CD4-positive, alpha-beta T cell treated with Interferon alpha-2 for 1 hour (primary cell): ENCODE data around the gene SLC35E3.
A peak's percentile ranks its signal among the peaks of the same experiment; 100 is the strongest.

Experiments
- DNase-seq, 2 donors: peaks; one replicate each; pipeline ENCODE4 v3.0.0-alpha.2; 2020 to 2022

SLC35E3 gene

GRCh38 chr12:68771223-68771925 lies 25.4 kb downstream of the SLC35E3 start:
- no peak for DNase-seq

DNA sequence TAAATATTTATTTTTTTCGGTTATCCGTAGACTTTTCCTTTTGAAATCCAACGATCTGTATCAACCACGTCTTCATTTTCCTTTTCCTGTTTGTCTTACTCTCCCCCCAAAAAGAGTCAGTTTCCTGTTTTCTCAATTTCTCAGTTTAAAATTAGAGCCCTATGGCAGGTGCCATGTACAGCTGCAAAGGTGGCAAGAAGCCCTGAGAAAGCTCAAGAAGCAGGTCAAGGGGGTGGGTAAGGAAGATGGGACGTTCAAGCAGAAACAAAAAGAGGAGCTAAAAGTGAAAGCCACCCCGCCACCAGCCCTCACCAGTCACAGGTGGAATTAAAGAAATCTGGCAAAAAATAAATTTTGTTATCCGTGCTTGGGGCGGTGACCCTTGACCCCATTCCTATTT lies 26.7 kb downstream of the SLC35E3 start:
- no peak for DNase-seq

- no peak for DNase-seq
Observed at GRCh38 chr12:68773582-68773981, 27.6 kb downstream of the SLC35E3 start.

DNA sequence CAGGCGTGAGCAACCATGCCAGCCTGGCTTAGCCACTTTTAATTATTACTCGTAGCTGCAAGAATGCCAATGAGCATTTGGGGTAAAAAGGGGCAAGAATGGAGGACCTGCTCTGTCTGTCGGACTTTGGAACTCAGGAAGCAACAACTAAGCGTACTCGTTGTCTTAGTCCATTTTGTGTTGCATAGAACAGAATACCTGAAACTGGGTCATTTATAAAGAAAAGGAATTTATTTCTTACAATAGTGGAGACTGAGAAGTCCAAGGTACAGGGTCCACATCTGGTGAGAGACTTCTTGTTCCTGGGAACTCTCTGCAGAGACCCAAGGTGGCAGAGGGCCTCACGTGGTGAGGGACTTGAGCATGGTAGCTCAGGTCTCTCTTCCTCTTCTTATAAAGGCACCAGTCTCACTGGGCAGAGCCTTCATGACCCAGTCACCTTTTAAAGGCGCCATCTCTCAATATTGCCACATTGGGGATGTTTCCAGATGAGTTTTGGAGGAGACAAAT lies 29.2 kb downstream of the SLC35E3 start:
- DNase-seq = no peak

- DNase-seq = no peak
Observed at GRCh38 chr12:68776976-68777610, 31.1 kb downstream of the SLC35E3 start.

GRCh38 chr12:68779280-68779679 lies 33.3 kb downstream of the SLC35E3 start:
- DNase-seq = no peak

- no peak for DNase-seq
Observed at GRCh38 chr12:68780731-68781130, 34.8 kb downstream of the SLC35E3 start.

DNA sequence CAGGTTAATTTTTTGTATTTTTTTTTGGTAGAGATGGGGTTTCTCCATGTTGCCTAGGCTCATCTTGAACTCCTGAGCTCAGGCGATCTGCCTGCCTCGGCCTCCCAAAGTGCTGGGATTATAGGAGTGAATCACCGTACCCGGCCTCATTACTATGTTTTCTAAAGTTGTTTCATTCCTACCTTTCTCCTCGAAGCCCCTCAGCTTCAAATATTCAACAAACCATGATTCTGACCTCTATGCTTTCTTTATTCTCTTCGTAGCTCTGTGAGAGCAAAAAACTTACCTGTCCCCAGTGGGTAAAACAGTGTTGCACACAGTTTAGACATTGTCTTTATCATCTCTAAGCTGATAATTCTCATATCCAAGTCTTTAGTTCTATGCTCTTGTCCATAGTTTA lies 35.8 kb downstream of the SLC35E3 start:
- no peak for DNase-seq

DNA sequence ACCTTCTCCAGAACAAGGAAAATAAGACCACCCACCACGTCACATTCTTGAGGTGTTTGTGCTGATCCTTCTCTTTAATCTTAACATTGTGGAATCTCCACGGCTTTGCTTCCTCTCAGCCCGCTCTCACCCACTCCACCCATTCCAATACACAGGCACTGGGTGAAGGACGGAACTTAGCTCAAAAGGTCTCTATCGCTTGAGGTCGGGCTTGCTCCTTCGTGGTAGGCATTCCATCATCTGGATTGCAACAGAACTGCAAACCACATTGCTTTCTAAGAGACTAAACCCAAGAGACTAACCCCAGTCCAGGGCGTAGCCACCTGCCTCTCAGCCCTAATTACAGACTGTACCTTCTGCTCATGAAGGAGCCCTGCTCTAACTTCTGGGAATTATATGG lies 38.0 kb downstream of the SLC35E3 start:
- DNase-seq = peak in 1 of 2 donors; percentile 21

DNA sequence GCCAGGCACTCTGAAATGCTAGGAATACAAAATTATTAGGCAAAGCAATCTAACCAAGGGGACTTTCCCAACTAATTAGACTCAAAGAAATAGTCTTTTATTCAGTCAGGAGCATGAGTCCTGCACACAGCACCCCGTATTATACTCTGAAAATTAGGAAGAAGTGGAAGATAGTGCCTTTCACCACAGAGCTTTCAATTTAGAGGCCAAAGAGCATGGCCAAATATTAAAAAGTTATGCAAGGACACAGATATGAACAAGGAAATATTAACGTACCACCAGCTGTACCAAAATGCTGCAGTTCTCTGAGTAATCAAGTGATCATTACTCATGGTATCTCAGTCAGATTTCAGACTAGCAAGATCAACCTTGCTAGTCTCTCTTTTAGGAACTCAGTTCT lies 39.4 kb downstream of the SLC35E3 start:
- DNase-seq = no peak

DNA sequence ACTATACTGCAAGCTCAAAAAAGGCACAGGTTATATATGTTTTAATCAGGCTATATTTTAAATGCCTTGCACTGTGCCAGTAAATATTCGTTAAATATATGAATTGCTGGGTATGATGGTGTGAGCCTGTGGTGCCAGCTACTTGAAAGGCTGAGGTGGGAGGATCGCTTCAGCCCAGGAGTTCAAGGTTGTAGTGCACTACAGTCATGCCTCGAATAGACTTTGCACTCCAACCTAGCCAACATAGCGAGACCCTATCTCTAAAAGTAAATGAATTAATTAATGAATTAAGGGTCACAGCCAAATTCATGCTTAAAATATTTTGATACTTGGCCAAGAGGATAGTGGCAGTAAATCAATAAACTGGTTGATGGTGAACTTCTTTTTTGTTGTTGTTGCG lies 39.8 kb downstream of the SLC35E3 start:
- DNase-seq = no peak

- DNase-seq = no peak
Observed at GRCh38 chr12:68786929-68787328, 41.0 kb downstream of the SLC35E3 start.

GRCh38 chr12:68788554-68789143 lies 42.7 kb downstream of the SLC35E3 start:
- DNase-seq = no peak

DNA sequence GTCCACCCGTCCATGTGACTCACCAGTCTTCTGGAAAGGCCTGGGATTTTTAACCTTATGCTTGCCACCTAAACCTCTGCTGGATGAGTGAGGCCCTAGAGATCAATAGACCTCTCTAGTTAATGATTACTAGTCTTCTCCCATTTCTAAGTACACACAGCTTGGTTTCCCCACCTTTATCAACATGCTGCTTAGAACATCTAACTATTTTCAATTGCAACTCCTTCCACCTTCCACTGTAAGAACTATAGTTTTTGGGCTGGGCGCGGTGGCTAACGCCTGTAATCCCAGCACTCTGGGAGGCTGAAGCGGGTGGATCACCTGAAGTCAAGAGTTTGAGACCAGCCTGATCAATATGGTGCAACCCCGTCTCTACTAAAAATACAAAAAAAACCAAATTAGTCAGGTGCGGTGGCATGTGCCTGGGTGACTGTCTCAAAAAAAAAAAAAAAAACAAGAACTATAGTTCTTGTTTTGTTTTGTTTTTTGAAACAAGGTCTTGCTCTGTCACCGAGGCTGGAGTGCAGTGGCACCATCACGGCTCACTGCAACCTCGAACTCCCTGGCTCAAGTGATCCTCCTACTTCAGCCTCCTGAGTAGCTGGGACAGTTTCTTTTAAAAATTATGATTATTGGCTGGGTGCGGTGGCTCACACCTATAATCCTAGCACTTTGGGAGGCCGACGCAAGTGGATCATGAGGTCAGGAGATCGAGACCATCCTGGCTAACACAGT lies 43.3 kb downstream of the SLC35E3 start:
- no peak for DNase-seq

GRCh38 chr12:68790081-68790951 lies 44.3 kb downstream of the SLC35E3 start:
- no peak for DNase-seq

GRCh38 chr12:68790952-68791234 lies 44.9 kb downstream of the SLC35E3 start:
- no peak for DNase-seq

- DNase-seq = no peak
Observed at GRCh38 chr12:68791897-68792481, 46.0 kb downstream of the SLC35E3 start.

DNA sequence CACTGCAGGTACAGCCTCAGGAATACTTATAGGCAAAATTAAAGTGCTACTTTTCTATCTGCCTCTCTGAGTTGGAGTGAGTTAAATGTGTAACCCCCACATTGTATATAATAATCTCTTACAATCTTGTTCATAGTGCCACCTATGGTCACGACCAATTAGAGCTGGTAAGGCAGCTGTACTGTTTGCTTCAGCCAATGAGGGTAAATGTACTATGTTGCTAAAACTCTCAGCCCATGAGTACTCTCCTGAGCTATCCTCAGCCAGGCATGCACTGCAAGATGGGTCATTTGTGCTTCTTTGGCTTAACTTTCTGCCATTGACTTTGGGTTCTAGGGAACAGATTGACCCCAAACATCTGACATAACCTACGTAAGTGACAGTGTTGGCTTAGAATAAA lies 47.0 kb downstream of the SLC35E3 start:
- peak; percentile 45 to 66 for DNase-seq

- DNase-seq = no peak
Observed at GRCh38 chr12:68793436-68793835, 47.5 kb downstream of the SLC35E3 start.

DNA sequence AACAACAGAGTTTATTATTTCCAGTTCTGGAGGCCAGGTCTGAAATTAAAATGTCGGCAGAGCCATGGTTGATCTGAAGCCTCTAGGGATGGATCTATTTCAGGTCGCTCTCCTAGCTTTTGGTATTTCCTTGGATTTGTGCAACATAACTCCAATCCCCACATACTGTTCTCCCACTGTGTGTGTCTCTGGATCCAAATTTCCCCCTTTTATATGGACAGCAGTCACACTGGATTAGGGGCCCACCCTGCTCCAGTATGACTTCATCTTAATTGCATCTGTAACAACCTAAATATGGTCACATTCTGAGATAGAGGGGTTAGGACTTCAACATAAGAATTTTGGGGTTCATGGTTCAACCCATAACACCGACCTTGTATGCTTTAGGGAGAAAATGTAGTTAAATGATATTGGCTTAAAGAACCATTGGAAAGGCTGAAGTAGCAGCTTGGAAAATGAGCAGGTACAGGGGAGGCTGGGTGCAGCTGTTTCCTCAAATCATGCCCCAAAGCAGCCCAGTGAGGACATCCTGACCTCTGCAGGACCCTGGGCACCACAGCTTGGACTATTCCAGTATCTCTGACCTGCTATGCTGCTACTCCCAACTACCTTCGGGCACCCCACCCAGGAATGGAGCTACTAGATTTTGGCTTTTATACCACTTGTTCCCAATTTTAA lies 48.1 kb downstream of the SLC35E3 start:
- DNase-seq = no peak

DNA sequence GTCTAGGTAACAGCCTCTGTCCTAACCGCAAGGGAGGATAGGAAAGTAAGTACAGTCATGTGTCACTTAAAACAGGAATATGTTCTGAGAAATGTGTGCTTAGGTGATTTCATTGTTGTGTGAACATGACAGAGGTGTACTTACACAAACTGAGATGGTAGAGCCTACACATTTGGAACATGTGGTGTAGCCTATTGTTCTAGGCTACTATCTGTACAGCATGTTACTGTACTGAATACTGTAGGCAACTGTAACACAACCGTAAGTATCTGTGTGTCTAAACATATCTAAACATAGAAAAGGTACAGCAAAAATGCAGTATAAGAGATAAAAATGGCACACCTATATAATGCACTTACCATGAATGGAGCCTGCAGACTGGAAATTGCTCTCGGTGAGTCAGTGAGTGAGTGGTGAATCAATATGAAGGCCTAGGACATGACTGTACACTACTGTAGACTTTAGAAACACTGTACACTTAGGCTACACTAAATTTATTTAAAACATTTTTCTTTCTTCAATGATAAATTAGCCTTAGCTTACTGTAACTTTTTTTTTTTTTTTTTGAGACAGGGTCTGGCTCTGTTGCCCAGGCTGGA lies 48.8 kb downstream of the SLC35E3 start:
- DNase-seq = no peak
